OCI-LY7 (cell line): Measurements from ENCODE around the gene IFIT1.

Source experiments
- EZH2phosphoT487 ChIP-seq: fragments of 200-600 bp; sonication (generic); IDR thresholded peaks from 2 replicates; pipeline ENCODE4 v1.6.1; 2018; ENCODE audit warnings: low read depth, borderline replicate concordance, mild to moderate bottlenecking, mixed run types, antibody characterized with exemption, low read length, moderate library complexity, mixed read lengths
- TF ChIP-seq, protein P1 (sequence below): fragments of 200-600 bp; sonication (generic); conservative IDR thresholded peaks from 2 replicates; pipeline ENCODE4 v1.5.1; 2014; ENCODE audit warnings: mild to moderate bottlenecking, antibody characterized with exemption, low read length, moderate library complexity, mixed read lengths

DNA sequence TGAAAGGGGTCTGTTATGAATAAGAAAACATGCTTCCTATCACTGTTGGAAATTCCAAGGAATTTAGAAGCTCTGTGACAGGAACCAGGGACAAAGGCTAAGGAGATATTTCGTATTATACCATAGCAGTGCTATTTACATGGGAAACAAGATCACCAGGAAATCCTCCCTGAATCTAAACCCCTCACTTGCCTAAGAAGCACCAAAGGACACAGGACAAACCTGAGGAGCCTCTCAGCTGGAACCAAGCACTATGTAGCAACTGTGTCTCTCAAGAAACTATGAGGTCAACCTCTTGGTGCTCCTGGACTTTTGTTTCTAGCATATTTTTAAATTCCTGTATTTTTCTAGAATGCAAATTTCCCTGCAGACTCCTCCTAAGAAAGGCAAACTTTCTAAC lies 35.3 kb upstream of the IFIT1 start:
- TF ChIP-seq, protein P1, sequence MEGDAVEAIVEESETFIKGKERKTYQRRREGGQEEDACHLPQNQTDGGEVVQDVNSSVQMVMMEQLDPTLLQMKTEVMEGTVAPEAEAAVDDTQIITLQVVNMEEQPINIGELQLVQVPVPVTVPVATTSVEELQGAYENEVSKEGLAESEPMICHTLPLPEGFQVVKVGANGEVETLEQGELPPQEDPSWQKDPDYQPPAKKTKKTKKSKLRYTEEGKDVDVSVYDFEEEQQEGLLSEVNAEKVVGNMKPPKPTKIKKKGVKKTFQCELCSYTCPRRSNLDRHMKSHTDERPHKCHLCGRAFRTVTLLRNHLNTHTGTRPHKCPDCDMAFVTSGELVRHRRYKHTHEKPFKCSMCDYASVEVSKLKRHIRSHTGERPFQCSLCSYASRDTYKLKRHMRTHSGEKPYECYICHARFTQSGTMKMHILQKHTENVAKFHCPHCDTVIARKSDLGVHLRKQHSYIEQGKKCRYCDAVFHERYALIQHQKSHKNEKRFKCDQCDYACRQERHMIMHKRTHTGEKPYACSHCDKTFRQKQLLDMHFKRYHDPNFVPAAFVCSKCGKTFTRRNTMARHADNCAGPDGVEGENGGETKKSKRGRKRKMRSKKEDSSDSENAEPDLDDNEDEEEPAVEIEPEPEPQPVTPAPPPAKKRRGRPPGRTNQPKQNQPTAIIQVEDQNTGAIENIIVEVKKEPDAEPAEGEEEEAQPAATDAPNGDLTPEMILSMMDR = no peak
- no peak for TF ChIP-seq EZH2phosphoT487
